ENCODE measurements around the gene MAT2A. TPM values are rescaled to one million over a fixed set of nuclear protein-coding genes. Genes with fewer than 3 reads are reported as not detected.

Gene MAT2A
- total and polyA plus RNA-seq, 10 of the 15 experiments (the other 5 are each of a cell fraction or from before 2014, with no cell fraction given), result 97.6 to 408 (median 290) TPM

GRCh38 chr2:85547859-85548607, 9.1 kb downstream of the MAT2A start:
- no peak overlapping the region for H2AFZ ChIP-seq (ENCODE audit: control insufficient read depth, low read depth, low read length)
- in situ Hi-C loops (cut with MboI), result no loop called here
- intact Hi-C loops (cut with micrococcal nuclease; ENCODE audit: unreplicated experiment), result no loop called here
- CTCF ChIA-PET, result interaction anchor here (0.6 to 10.4 kb wide), 5 partner anchors 8 to 157 kb away, joined by 3 to 336 read pairs (median 104); partner anchors contain the start of genes MAT2A and SH2D6
- H4K20me1 ChIP-seq (ENCODE audit: control insufficient read depth, insufficient read depth), result no peaks in the 10 kb centered on the region
- no peaks in the 10 kb centered on the region for H3K27me3 ChIP-seq (replicated peaks in 1 of 2; ENCODE audit: control insufficient read depth in 2 of 2, insufficient read depth in 2 of 2, low read length in 1 of 2)
- DNase-seq (ENCODE audit: low read depth, low spot score) (no peak), ATAC-seq (no peak), FAIRE-seq (no peak)
- H3K79me2 ChIP-seq (ENCODE audit: control insufficient read depth, insufficient read depth, low read length), result no peaks in the 10 kb centered on the region; the same call in 1 of the 2 replicates
- BruUV-seq (replicated peaks), result no TSS peak
- no peaks in the 10 kb centered on the region for H3K4me1 ChIP-seq (ENCODE audit: control insufficient read depth, insufficient read depth, low read length)
- SMC1A ChIA-PET (ENCODE audit: uncharacterized antibody, unreplicated experiment), result interaction anchor here (1.0 to 6.3 kb wide), 8 partner anchors 8 to 163 kb away, joined by 3 to 201 read pairs (median 4); partner anchors contain the start of genes MAT2A and SH2D6
- POLR2A ChIA-PET, result interaction anchor here (0.6 to 2.8 kb wide), 6 partner anchors 9 to 422 kb away, joined by 4 to 12 read pairs (median 6); partner anchors contain the start of genes GGCX, MAT2A and SH2D6
- H3K9me3 ChIP-seq (replicated peaks; ENCODE audit: control insufficient read depth, insufficient read depth, low read length), result no peaks in the 10 kb centered on the region
- no peak for TF ChIP-seq HSF1 (IDR thresholded peaks at IDR 0.05; ENCODE audit: low read depth, low read length)
- peak; percentile 7 for TF ChIP-seq BCL3 (IDR thresholded peaks at IDR 0.05; ENCODE audit: borderline replicate concordance, insufficient read depth, low read depth, low read length, poor library complexity, severe bottlenecking)
- no peak for TF ChIP-seq SIN3A (IDR thresholded peaks at IDR 0.05; ENCODE audit: low read depth, low read length)
- no peak for TF ChIP-seq ZBED1 (IDR thresholded peaks at IDR 0.05; ENCODE audit: borderline replicate concordance)
- TF ChIP-seq ATF3 (IDR thresholded peaks at IDR 0.05; ENCODE audit: borderline replicate concordance, extremely low read depth, low read depth, low read length), result no peak
- no peak for TF ChIP-seq MEF2B (IDR thresholded peaks at IDR 0.05; ENCODE audit: partially characterized antibody, poor library complexity, severe bottlenecking)
- no peak for TF ChIP-seq E2F8 (IDR thresholded peaks at IDR 0.05; ENCODE audit: low read depth, partially characterized antibody)
- TF ChIP-seq TAF1 (IDR thresholded peaks at IDR 0.05; ENCODE audit: borderline replicate concordance, low read depth, low read length), result no peak
- no peak for TF ChIP-seq STAT1 (conservative IDR thresholded peaks at IDR 0.05)
- 0 out of 3 replicates have a peak, but pooled peaks have one; percentile 1 for TF ChIP-seq POU2F2 (IDR thresholded peaks at IDR 0.05; ENCODE audit: borderline replicate concordance, low read depth, low read length)
- TF ChIP-seq TARDBP (IDR thresholded peaks at IDR 0.05; ENCODE audit: borderline replicate concordance), result no peak
- TF ChIP-seq SMC3 (IDR thresholded peaks at IDR 0.05; ENCODE audit: borderline replicate concordance, low read length), result no peak
- TF ChIP-seq E2F4 (IDR thresholded peaks at IDR 0.05; ENCODE audit: low read depth, low read length), result no peak
- TF ChIP-seq WRNIP1 (IDR thresholded peaks at IDR 0.05; ENCODE audit: borderline replicate concordance, low read depth, low read length), result no peak
- TF ChIP-seq NBN (IDR thresholded peaks at IDR 0.05), result no peak
- H3K4me2 ChIP-seq (ENCODE audit: control insufficient read depth, insufficient read depth), result no peak overlapping the region
- peaks cover 6 to 26% of the 10 kb centered on the region in 2 experiments for H3K36me3 ChIP-seq (ENCODE audit: control insufficient read depth in 2 of 2, insufficient read depth in 2 of 2, low read length in 1 of 2)
- RAD21 ChIA-PET (ENCODE audit: unreplicated experiment), result interaction anchor here (0.9 to 7.7 kb wide), 5 partner anchors 8 to 156 kb away, joined by 3 to 179 read pairs (median 3); partner anchors contain the start of genes GGCX and SH2D6
- no peak overlapping the region for H3K9ac ChIP-seq (ENCODE audit: control insufficient read depth, insufficient read depth, low read length)
- no peak overlapping the region for H3K27ac ChIP-seq (ENCODE audit: control insufficient read depth, insufficient read depth)
- WGBS (ENCODE audit: insufficient coverage, insufficient replicate concordance, low lambda C conversion rate, missing lambda C conversion rate), result 75% methylated on average over 6 of the region's 6 CpGs
- H3K4me3 ChIP-seq, result no peak overlapping the region
